GM11168 (cell line): Measurements from ENCODE around the gene FHAD1.
"Not testable (repeated sequence)": the region's sequence is repeated elsewhere in the genome, so short reads cannot be mapped to it uniquely, and the experiment has no call there.

Experiments used
- in situ Hi-C: fragments of 300-500 bp; cut with MboI; formaldehyde crosslinking; loops from one replicate; pipeline ENCODE4 v1.12.0; 2022; ENCODE audit warnings: low sequenced_read_pairs; ENCODE audit not compliant: unreplicated experiment

The FHAD1 gene

GRCh38 chr1:15381805-15382204 is 134.8 kb downstream of the FHAD1 start:
- in situ Hi-C loops = no loop called here

GRCh38 chr1:15382601-15383518 is 135.8 kb downstream of the FHAD1 start:
- in situ Hi-C loops = no loop called here

- in situ Hi-C loops = no loop called here
Observed at GRCh38 chr1:15383810-15384209, 136.8 kb downstream of the FHAD1 start.

- in situ Hi-C loops = no loop called here
Observed at GRCh38 chr1:15384301-15384901, 137.4 kb downstream of the FHAD1 start.

- in situ Hi-C loops = no loop called here
Observed at GRCh38 chr1:15385420-15385819, 138.4 kb downstream of the FHAD1 start.

- in situ Hi-C loops = no loop called here
Observed at GRCh38 chr1:15386164-15386749, 139.2 kb downstream of the FHAD1 start.

- in situ Hi-C loops = no loop called here
Observed at GRCh38 chr1:15388201-15388880, 141.3 kb downstream of the FHAD1 start.

- in situ Hi-C loops = not testable (repeated sequence)
Observed at GRCh38 chr1:15389828-15390227, 142.8 kb downstream of the FHAD1 start.

- in situ Hi-C loops = no loop called here
Observed at GRCh38 chr1:15390667-15391066, 143.6 kb downstream of the FHAD1 start.

- in situ Hi-C loops = no loop called here
Observed at GRCh38 chr1:15391366-15391765, 144.3 kb downstream of the FHAD1 start.

GRCh38 chr1:15393475-15394257 is 146.6 kb downstream of the FHAD1 start:
- in situ Hi-C loops = no loop called here

GRCh38 chr1:15394258-15394690 is 147.3 kb downstream of the FHAD1 start:
- in situ Hi-C loops = no loop called here

GRCh38 chr1:15397236-15397635 is 150.2 kb downstream of the FHAD1 start:
- in situ Hi-C loops = no loop called here

- in situ Hi-C loops = no loop called here
Observed at GRCh38 chr1:15399710-15400109, 152.7 kb downstream of the FHAD1 start.

GRCh38 chr1:15400627-15401026 is 153.6 kb downstream of the FHAD1 start:
- in situ Hi-C loops = no loop called here

GRCh38 chr1:15401391-15402055 is 154.5 kb downstream of the FHAD1 start:
- in situ Hi-C loops = no loop called here

- in situ Hi-C loops = no loop called here
Observed at GRCh38 chr1:15402809-15403450, 155.9 kb downstream of the FHAD1 start.

GRCh38 chr1:15403962-15404580 is 157.0 kb downstream of the FHAD1 start:
- in situ Hi-C loops = no loop called here
